ENCODE results near the gene SAMSN1. TPM values are rescaled to one million over a fixed set of nuclear protein-coding genes. Genes with fewer than 3 reads are reported as not detected.
A peak's percentile ranks its signal among the peaks of the same experiment; 100 is the strongest.

The SAMSN1 gene
- total and polyA plus RNA-seq, 9 of the 15 experiments (the other 6 are each of a cell fraction or from before 2014, with no cell fraction given) = 101 to 223 (median 159) TPM

GRCh38 chr21:14438211-14438610 lies 107.9 kb downstream of the SAMSN1 start:
- H3K9ac ChIP-seq (ENCODE audit: insufficient read depth in 1 of 2, low read depth in 2 of 2, low read length in 2 of 2) = no peak overlapping the region
- TF ChIP-seq CEBPG (CRISPR knock-in tag; IDR thresholded peaks at IDR 0.05) (no peak), CEBPG (tag; conservative IDR thresholded peaks at IDR 0.05 in 1 of 2, IDR thresholded peaks at IDR 0.05 in 1 of 2) (0 out of 4 replicates have a peak, but pooled peaks of 1 of the 2 experiments have one; percentile 17), CEBPB (tag; IDR thresholded peaks at IDR 0.05) (peak; percentile 68), DDX20 (tag; IDR thresholded peaks at IDR 0.05; ENCODE audit: low read depth) (no peak), ZBTB7A (IDR thresholded peaks at IDR 0.05; ENCODE audit: borderline replicate concordance, control insufficient read depth, low read depth, low read length) (no peak)
- no peaks in the 10 kb centered on the region for H3K79me2 ChIP-seq (ENCODE audit: control insufficient read depth, insufficient read depth, low read length)
- H2AFZ ChIP-seq (ENCODE audit: low read depth, low read length) = 0 out of 2 replicates have a peak overlapping the region, but pooled peaks have one; percentile 30
- in situ Hi-C loops (cut with MboI) = no loop called here
- H3K9me3 ChIP-seq (replicated peaks; ENCODE audit: control insufficient read depth, insufficient read depth, low read depth, low read length) = no peaks in the 10 kb centered on the region
- FAIRE-seq = no peak
- DNase-seq (ENCODE audit: extremely low read depth in 1 of 4, low spot score in 3 of 4) = no peak
- BruUV-seq (replicated peaks) = no TSS peak
- H4K20me1 ChIP-seq (replicated peaks; ENCODE audit: control insufficient read depth, insufficient read depth, low read length) = no peaks in the 10 kb centered on the region
- no peak for ATAC-seq
- H3K36me3 ChIP-seq (ENCODE audit: control insufficient read depth, insufficient read depth, low read length) = no peaks in the 10 kb centered on the region
- no peak overlapping the region for H3K4me2 ChIP-seq (ENCODE audit: insufficient read depth, low read length)
- CTCF ChIA-PET (ENCODE audit: low intra/inter-chr PET ratio) = no interaction called here
- no peaks in the 10 kb centered on the region for H3K27me3 ChIP-seq (ENCODE audit: control insufficient read depth in 2 of 2, insufficient read depth in 2 of 2, low read length in 2 of 2)
- intact Hi-C loops (cut with micrococcal nuclease) = loop anchor here (10.0 kb wide), 2 partner anchors 173 to 417 kb away; no protein-coding TSS in a partner anchor
- POLR2A ChIA-PET = no interaction called here
- no peak overlapping the region for H3K4me3 ChIP-seq
- 24% methylated on average over 4 of the region's 4 CpGs for WGBS (ENCODE audit: insufficient coverage, low coverage, missing lambda C conversion rate)
- no peak overlapping the region for H3K27ac ChIP-seq (ENCODE audit: extremely low read depth, low read depth, low read length)
- no peaks in the 10 kb centered on the region for H3K4me1 ChIP-seq (replicated peaks in 1 of 2; ENCODE audit: control insufficient read depth in 2 of 2, insufficient read depth in 2 of 2, low read length in 2 of 2)
- H3K9me1 ChIP-seq (ENCODE audit: control insufficient read depth, insufficient read depth, low read length) = no peaks in the 10 kb centered on the region

- Histone ChIP-seq H3K27ac (ENCODE audit: extremely low read depth, low read depth, low read length) (no peak overlapping the region), H3K4me1 (replicated peaks in 1 of 2; ENCODE audit: control insufficient read depth in 2 of 2, insufficient read depth in 2 of 2, low read length in 2 of 2) (no peaks in the 10 kb centered on the region), H3K36me3 (ENCODE audit: control insufficient read depth, insufficient read depth, low read length) (no peaks in the 10 kb centered on the region), H3K79me2 (ENCODE audit: control insufficient read depth, insufficient read depth, low read length) (no peaks in the 10 kb centered on the region), H2AFZ (ENCODE audit: low read depth, low read length) (no peak overlapping the region), H3K9me3 (replicated peaks; ENCODE audit: control insufficient read depth, insufficient read depth, low read depth, low read length) (no peaks in the 10 kb centered on the region), H3K4me2 (ENCODE audit: insufficient read depth, low read length) (no peak overlapping the region), H3K9ac (ENCODE audit: insufficient read depth in 1 of 2, low read depth in 2 of 2, low read length in 2 of 2) (no peak overlapping the region), H4K20me1 (replicated peaks; ENCODE audit: control insufficient read depth, insufficient read depth, low read length) (no peaks in the 10 kb centered on the region), H3K27me3 (ENCODE audit: control insufficient read depth in 2 of 2, insufficient read depth in 2 of 2, low read length in 2 of 2) (no peaks in the 10 kb centered on the region), H3K4me3 (no peak overlapping the region), H3K9me1 (ENCODE audit: control insufficient read depth, insufficient read depth, low read length) (no peaks in the 10 kb centered on the region)
- intact Hi-C loops (cut with micrococcal nuclease) = loop anchor here (10.0 kb wide), 2 partner anchors 171 to 419 kb away; no protein-coding TSS in a partner anchor
- ATAC-seq (peak; percentile 51; the same call in 2 of the 3 replicates), DNase-seq (ENCODE audit: extremely low read depth in 1 of 4, low spot score in 3 of 4) (no peak), FAIRE-seq (peak; percentile 11)
- in situ Hi-C loops (cut with MboI) = no loop called here
- WGBS (ENCODE audit: insufficient coverage, low coverage, missing lambda C conversion rate) = 0% methylated on average over 1 of the region's 1 CpG
- POLR2A ChIA-PET = no interaction called here
- CTCF ChIA-PET (ENCODE audit: low intra/inter-chr PET ratio) = no interaction called here
- BruUV-seq (replicated peaks) = no TSS peak
- TF ChIP-seq STAG1 (CRISPR knock-in tag; IDR thresholded peaks at IDR 0.05; ENCODE audit: borderline replicate concordance) (no peak), E2F5 (CRISPR knock-in tag; IDR thresholded peaks at IDR 0.05) (no peak), ZNF398 (CRISPR knock-in tag; IDR thresholded peaks at IDR 0.05) (no peak), DPF2 (IDR thresholded peaks at IDR 0.05) (no peak), CBX3 (IDR thresholded peaks at IDR 0.05; ENCODE audit: borderline replicate concordance in 1 of 2, low read length in 2 of 2) (no peak), ZNF311 (CRISPR knock-in tag; IDR thresholded peaks at IDR 0.05) (no peak), MCM7 (IDR thresholded peaks at IDR 0.05) (no peak), ESRRB (CRISPR knock-in tag; IDR thresholded peaks at IDR 0.05; ENCODE audit: borderline replicate concordance) (no peak), HLTF (IDR thresholded peaks at IDR 0.05) (no peak), SNIP1 (IDR thresholded peaks at IDR 0.05; ENCODE audit: low read depth) (no peak)
Observed at GRCh38 chr21:14435423-14435822, 110.7 kb downstream of the SAMSN1 start.

Measured in K562 (cell line).